Mononuclear cell (primary cell): ENCODE measurements around the gene PRRT2. TPM values are rescaled to one million over a fixed set of nuclear protein-coding genes. Genes with fewer than 3 reads are reported as not detected.
"Not testable (repeated sequence)": the region's sequence is repeated elsewhere in the genome, so short reads cannot be mapped to it uniquely, and the experiment has no call there.

Source experiments
- H3K27me3 ChIP-seq: 2 replicates; pipeline ENCODE4 v1.6.0; 2011; ENCODE audit warnings: low read length, control low read depth; ENCODE audit not compliant: insufficient read depth
- H3K4me1 ChIP-seq: 2 replicates; pipeline ENCODE4 v1.5.1; 2011; ENCODE audit warnings: mild to moderate bottlenecking, low read length, control low read depth; ENCODE audit not compliant: insufficient read depth
- H3K4me3 ChIP-seq: 2 replicates; pipeline ENCODE4 v1.5.1; 2011; ENCODE audit warnings: mild to moderate bottlenecking, low read length, moderate library complexity
- H3K9me3 ChIP-seq: 2 replicates; pipeline ENCODE4 v1.5.1; 2011; ENCODE audit warnings: low read depth, mild to moderate bottlenecking, control low read depth, low read length
- total RNA-seq: library from RNA; depleted of rRNA; stranded (reverse); fragments of >200 nt; gene quantifications from one replicate; pipeline ENCODE4 v1.2.3, GENCODE V29; 2012

PRRT2 gene
- total RNA-seq: 0.52 TPM

- peaks cover 6% of the 10 kb centered on the region for H3K27me3 ChIP-seq
- peak within 1 kb of the TSS; percentile 24 for H3K4me3 ChIP-seq
- H3K4me1 ChIP-seq: peaks cover 71% of the 10 kb centered on the region
- no peaks in the 10 kb centered on the region for H3K9me3 ChIP-seq
These were observed at the start of gene PRRT2 for GRCh38 chr16:29811896-29812665. PRRT2 (plus strand) TSS chr16:29812193; CDS start chr16:29813055, 862 bp downstream.

- H3K27me3 ChIP-seq: no peaks in the 10 kb centered on the region
- no peak overlapping the region for H3K4me3 ChIP-seq
These were observed 48.7 kb upstream of the PRRT2 start for GRCh38 chr16:29763326-29763725.

DNA sequence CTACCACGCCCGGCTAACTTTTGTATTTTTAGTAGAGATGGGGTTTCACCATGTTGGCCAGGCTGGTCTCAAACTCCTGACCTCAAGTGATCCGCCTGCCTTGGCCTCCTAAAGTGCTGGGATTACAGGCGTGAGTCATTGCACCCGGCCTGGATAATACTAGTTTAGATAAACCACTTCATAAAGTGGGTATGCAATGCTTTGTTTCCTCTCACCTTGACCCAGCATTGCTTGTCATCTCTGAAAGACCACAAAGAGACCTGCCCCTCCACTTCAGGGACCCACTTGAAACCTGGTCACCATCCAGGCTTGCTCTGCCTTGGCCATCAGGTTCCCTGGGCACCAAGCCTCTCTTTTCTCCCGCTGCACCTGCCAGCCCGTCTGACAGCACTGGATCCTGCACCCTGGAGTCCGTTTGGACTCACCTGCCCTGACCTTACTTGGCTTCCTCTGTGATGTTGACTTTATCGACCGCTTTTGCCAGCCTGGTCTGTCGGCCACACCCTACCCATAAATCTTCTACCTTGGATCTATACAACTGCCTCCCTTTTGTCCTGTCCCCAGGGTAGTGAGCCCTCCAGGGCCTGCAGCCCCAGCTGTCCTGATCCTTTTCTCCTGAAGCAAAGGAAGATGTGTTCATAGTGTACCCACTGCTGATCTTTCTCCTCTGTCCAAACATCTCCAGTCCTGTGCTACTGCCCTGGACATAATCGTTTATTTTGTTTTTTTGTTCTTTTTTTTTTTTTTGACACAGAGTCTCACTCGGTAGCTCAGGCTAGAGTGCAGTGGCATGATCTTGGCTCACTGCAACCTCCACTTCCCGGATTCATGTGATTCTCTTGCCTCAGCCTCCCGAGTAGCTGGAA lies 46.6 kb upstream of the PRRT2 start:
- no peaks in the 10 kb centered on the region for H3K9me3 ChIP-seq
- H3K4me3 ChIP-seq: no peak overlapping the region
- H3K27me3 ChIP-seq: no peaks in the 10 kb centered on the region
- H3K4me1 ChIP-seq: peaks cover 3% of the 10 kb centered on the region

More at GRCh38 chr16:29763326-29763725, 48.7 kb upstream of the PRRT2 start:
- Histone ChIP-seq H3K9me3 (no peaks in the 10 kb centered on the region), H3K4me1 (peaks cover 3% of the 10 kb centered on the region)

DNA sequence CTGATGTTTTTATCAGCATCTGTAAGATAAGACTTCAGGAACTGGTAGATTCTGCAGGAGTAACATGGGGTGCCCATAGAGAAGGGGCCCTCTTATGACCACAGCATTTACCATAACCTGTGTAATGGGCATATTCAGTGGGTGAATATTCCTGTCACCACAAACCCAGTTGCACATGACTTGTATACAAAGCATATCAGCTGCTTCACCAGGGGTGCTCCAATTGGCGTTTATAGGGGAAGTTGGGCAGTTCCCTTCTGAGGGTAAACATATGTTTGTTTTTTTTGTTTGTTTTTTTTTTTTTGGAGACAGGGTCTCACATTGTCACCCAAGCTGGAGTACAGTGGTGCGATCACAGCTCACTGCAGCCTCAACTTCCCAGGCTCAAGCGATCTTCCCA lies 45.4 kb upstream of the PRRT2 start:
- no peaks in the 10 kb centered on the region for H3K27me3 ChIP-seq
- no peaks in the 10 kb centered on the region for H3K9me3 ChIP-seq
- no peak overlapping the region for H3K4me3 ChIP-seq
- H3K4me1 ChIP-seq: peaks cover 10% of the 10 kb centered on the region

GRCh38 chr16:29767062-29767461 lies 44.9 kb upstream of the PRRT2 start:
- Histone ChIP-seq H3K27me3 (no peaks in the 10 kb centered on the region), H3K9me3 (no peaks in the 10 kb centered on the region), H3K4me1 (peaks cover 11% of the 10 kb centered on the region), H3K4me3 (no peak overlapping the region)

DNA sequence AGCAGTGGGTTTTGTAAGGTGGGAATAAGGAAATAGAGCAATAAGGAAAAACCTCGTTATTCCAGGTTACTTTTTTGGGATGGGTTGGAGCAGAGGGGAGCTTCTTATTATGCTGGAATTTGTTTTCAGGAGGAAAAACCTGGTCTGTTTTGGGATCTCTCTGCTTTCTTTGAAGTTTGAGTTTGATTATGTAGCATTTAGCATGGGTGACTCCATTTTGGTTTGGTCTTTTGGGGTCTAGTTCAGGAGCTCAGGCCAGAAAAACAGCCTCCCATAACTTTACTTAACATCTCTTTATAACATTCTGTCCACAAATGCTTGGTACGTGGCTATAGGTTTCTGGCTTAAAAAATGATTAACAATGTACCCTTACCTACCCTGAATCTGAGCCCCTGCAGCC lies 42.5 kb upstream of the PRRT2 start:
- no peaks in the 10 kb centered on the region for H3K9me3 ChIP-seq

DNA sequence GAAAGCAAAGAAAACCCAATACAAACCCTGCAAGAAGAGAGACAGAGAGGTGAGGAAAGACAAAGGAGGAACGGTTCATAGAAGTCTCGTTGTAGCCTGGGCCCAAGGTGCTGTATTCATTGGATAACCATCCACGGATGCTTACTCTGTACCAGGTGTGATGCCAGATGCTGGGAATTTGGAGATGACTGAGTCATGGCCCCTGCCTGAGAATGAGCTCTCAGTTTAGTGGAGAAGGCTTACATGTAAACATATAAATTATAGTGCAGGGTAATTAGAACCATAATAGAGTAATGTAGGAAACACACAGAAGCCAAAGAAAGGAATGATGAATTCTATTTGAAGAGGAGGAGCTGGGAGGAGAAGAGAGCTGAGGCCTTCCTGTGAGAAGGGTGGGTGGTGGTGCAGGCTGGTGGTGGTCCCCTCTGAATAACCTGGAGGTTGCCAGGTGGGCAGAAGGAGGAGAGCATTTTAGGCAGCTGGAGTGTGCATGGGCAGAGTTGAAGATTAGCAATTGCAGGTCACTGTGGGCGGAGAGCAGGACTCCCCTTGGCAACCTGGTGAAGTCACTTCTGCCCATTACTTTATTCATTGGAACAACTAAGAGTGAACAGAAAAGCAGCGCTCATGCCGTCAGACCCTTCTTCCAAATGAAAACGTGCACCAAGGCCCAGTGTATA lies 41.6 kb upstream of the PRRT2 start:
- H3K4me1 ChIP-seq: peaks cover 19% of the 10 kb centered on the region
- no peak overlapping the region for H3K4me3 ChIP-seq
- no peaks in the 10 kb centered on the region for H3K27me3 ChIP-seq
- no peaks in the 10 kb centered on the region for H3K9me3 ChIP-seq

More for the DNA sequence above, 42.5 kb upstream of the PRRT2 start:
- Histone ChIP-seq H3K27me3 (no peaks in the 10 kb centered on the region), H3K4me3 (no peak overlapping the region), H3K4me1 (peaks cover 19% of the 10 kb centered on the region)

- not testable (repeated sequence) for H3K4me3 ChIP-seq, H3K9me3 ChIP-seq, H3K27me3 ChIP-seq
- H3K4me1 ChIP-seq: peaks cover 19% of the 10 kb centered on the region
These were observed 39.7 kb upstream of the PRRT2 start for GRCh38 chr16:29772330-29772729.

DNA sequence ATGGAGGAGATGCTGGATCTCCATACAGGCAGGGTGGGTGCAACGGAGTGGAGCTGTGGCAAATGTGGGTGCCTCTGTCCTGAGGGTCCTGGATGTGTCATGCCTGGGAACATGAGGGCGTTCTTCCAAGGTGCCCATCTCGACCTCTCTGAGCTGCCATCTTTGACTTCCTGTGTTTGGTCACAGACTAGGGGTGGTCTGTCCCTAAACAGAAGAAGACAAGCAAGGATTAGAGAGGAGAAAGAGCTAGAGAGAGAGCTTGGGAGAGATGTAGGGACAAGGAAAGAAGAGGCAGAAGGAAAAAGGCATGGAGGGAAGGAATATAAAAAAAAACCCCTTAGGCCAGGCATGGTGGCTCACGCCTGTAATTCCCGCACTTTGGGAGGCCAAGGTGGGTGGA lies 37.3 kb upstream of the PRRT2 start:
- Histone ChIP-seq H3K4me1 (peaks cover 19% of the 10 kb centered on the region), H3K4me3 (no peak overlapping the region), H3K9me3 (no peaks in the 10 kb centered on the region), H3K27me3 (no peaks in the 10 kb centered on the region)

- H3K27me3 ChIP-seq: no peaks in the 10 kb centered on the region
- H3K4me3 ChIP-seq: no peak overlapping the region
- no peaks in the 10 kb centered on the region for H3K9me3 ChIP-seq
- peaks cover 14% of the 10 kb centered on the region for H3K4me1 ChIP-seq
These were observed 36.1 kb upstream of the PRRT2 start for GRCh38 chr16:29775742-29776408.

GRCh38 chr16:29777576-29778350 lies 34.2 kb upstream of the PRRT2 start, which contains the start of gene ZG16:
ZG16 (plus strand) TSS chr16:29778256; CDS start chr16:29779267, 1,011 bp downstream.
- Histone ChIP-seq H3K4me1 (peaks cover 7% of the 10 kb centered on the region), H3K4me3 (no peak within 1 kb of the TSS), H3K27me3 (no peaks in the 10 kb centered on the region), H3K9me3 (no peaks in the 10 kb centered on the region)

DNA sequence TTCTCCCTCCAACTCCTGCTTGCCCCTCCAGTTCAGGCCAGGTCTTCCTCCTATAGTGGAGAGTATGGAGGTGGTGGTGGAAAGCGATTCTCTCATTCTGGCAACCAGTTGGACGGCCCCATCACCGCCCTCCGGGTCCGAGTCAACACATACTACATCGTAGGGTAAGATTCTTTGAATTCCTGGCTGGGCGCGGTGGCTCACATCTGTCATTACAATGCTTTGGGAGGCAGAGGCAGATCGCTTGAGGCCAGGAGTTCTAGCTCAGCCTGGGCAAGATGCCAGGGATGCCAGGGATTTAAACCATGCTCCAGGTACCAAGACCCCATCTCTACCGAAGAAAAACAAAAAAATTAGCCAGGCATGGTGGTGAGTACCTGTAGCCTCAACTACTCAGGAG lies 32.5 kb upstream of the PRRT2 start:
- Histone ChIP-seq H3K9me3 (no peaks in the 10 kb centered on the region), H3K27me3 (no peaks in the 10 kb centered on the region), H3K4me1 (no peaks in the 10 kb centered on the region), H3K4me3 (no peak overlapping the region)

GRCh38 chr16:29783094-29783953 lies 28.7 kb upstream of the PRRT2 start:
- H3K4me3 ChIP-seq, H3K9me3 ChIP-seq, H3K27me3 ChIP-seq: not testable (repeated sequence)
- peaks cover 12% of the 10 kb centered on the region for H3K4me1 ChIP-seq
